Osteoblast (primary cell): Measurements from ENCODE around the gene PKLR. TPM values are rescaled to one million over a fixed set of nuclear protein-coding genes. Genes with fewer than 3 reads are reported as not detected.

Experiments used
- DNase-seq: peaks from one replicate; pipeline ENCODE4 v3.0.0; 2011; ENCODE audit warnings: low spot score, mixed read lengths; ENCODE audit not compliant: insufficient read length; ENCODE audit errors: missing footprints
- H2AFZ ChIP-seq: 2 replicates; pipeline ENCODE4 v1.6.0; 2011; ENCODE audit warnings: mild to moderate bottlenecking, low read length
- H3K27ac ChIP-seq: 2 replicates; pipeline ENCODE4 v1.5.1; 2011; ENCODE audit warnings: mild to moderate bottlenecking, low read depth, low read length, moderate library complexity
- H3K27me3 ChIP-seq: 2 replicates; pipeline ENCODE4 v1.6.0; 2012; ENCODE audit warnings: mild to moderate bottlenecking, control low read depth, inconsistent platforms, low read length, moderate library complexity; ENCODE audit not compliant: insufficient read depth
- H3K36me3 ChIP-seq: 2 replicates; pipeline ENCODE4 v1.5.1; 2011; ENCODE audit warnings: mild to moderate bottlenecking, low read length, control low read depth, moderate library complexity; ENCODE audit not compliant: insufficient read depth
- H3K4me1 ChIP-seq: 2 replicates; pipeline ENCODE4 v1.5.1; 2011; ENCODE audit warnings: mild to moderate bottlenecking, low read length, control low read depth, moderate library complexity; ENCODE audit not compliant: insufficient read depth
- H3K4me2 ChIP-seq: 2 replicates; pipeline ENCODE4 v1.6.0; 2011; ENCODE audit warnings: mild to moderate bottlenecking, low read length; ENCODE audit not compliant: insufficient read depth
- H3K4me3 ChIP-seq: fragments of 200-600 bp; sonication (generic); 3 replicates; pipeline ENCODE4 v1.5.1; 2012; ENCODE audit warnings: mild to moderate bottlenecking, low read length, inconsistent platforms; ENCODE audit not compliant: insufficient read depth
- H3K79me2 ChIP-seq: 2 replicates; pipeline ENCODE4 v1.6.0; 2012; ENCODE audit warnings: mild to moderate bottlenecking, low read length, control low read depth, inconsistent platforms; ENCODE audit not compliant: insufficient read depth
- H3K9me3 ChIP-seq: 2 replicates; pipeline ENCODE4 v1.5.1; 2011; ENCODE audit warnings: low read depth, low read length, control low read depth
- H4K20me1 ChIP-seq: 2 replicates; pipeline ENCODE4 v1.6.0; 2012; ENCODE audit warnings: mild to moderate bottlenecking, low read length, control low read depth; ENCODE audit not compliant: insufficient read depth
- CTCF ChIP-seq: IDR thresholded peaks from 2 replicates; pipeline ENCODE4 v1.5.1; 2011; ENCODE audit warnings: mild to moderate bottlenecking, low read depth, low read length, moderate library complexity; ENCODE audit errors: extremely low read depth
- total RNA-seq: library from RNA; depleted of rRNA; stranded (reverse); fragments of >200 nt; gene quantifications from 2 replicates; pipeline ENCODE4 v1.2.3, GENCODE V29; 2012

PKLR gene
- total RNA-seq, 1 donor: not detected

- Histone ChIP-seq H3K36me3 (peaks cover 11% of the 10 kb centered on the region), H4K20me1 (no peaks in the 10 kb centered on the region), H3K27ac (peak overlapping the region; percentile 87), H2AFZ (no peak overlapping the region), H3K4me2 (no peak overlapping the region), H3K79me2 (peaks cover 34% of the 10 kb centered on the region), H3K4me3 (no peak overlapping the region), H3K27me3 (no peaks in the 10 kb centered on the region), H3K4me1 (peaks cover 37% of the 10 kb centered on the region), H3K9me3 (no peaks in the 10 kb centered on the region)
- no peak for DNase-seq
- TF ChIP-seq CTCF: peak; percentile 47
Measured at GRCh38 chr1:155307247-155307740, 6.1 kb upstream of the PKLR start.

GRCh38 chr1:155305881-155306391, 4.7 kb upstream of the PKLR start:
- Histone ChIP-seq H3K27me3 (no peaks in the 10 kb centered on the region), H3K4me2 (peak overlapping the region; percentile 34), H3K9me3 (no peaks in the 10 kb centered on the region), H3K4me1 (peaks cover 37% of the 10 kb centered on the region), H4K20me1 (no peaks in the 10 kb centered on the region), H3K4me3 (no peak overlapping the region), H3K79me2 (peaks cover 23% of the 10 kb centered on the region), H3K27ac (no peak overlapping the region), H2AFZ (peak overlapping the region; percentile 54), H3K36me3 (peaks cover 7% of the 10 kb centered on the region)
- DNase-seq: peak; percentile 84
- no peak for TF ChIP-seq CTCF

DNA sequence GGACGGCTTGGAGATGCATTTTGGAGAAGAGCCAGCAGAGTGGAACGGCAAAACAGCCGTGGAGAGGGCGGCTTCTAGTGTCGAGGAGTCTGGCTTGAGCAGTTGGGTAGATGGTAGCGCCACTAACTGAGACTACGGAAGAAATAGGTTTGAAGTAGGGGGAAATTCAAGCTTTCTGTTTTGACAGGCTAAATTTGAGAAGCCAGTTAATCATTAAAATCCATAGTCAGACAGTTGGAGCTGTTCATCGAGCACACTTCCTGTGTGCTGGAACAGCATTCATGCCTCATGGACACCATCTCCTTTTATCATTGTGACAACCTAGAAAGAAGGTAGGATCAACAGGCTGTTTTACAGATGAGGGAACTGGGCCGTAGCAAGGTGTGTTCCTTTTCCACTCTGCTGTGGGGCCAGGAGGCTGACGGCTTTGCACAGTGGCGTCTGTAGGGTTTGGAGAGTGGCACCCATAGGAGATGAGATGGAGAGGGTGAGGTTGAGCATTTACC, 3.4 kb upstream of the PKLR start:
- Histone ChIP-seq H3K4me2 (no peak overlapping the region), H2AFZ (no peak overlapping the region)

More for the DNA sequence above, 3.4 kb upstream of the PKLR start:
- no peaks in the 10 kb centered on the region for H3K9me3 ChIP-seq
- no peak for TF ChIP-seq CTCF
- H3K79me2 ChIP-seq: peaks cover 10% of the 10 kb centered on the region
- H3K27ac ChIP-seq: no peak overlapping the region
- H4K20me1 ChIP-seq: no peaks in the 10 kb centered on the region
- peaks cover 31% of the 10 kb centered on the region for H3K4me1 ChIP-seq
- DNase-seq: peak; percentile 39
- H3K36me3 ChIP-seq: no peaks in the 10 kb centered on the region
- H3K27me3 ChIP-seq: no peaks in the 10 kb centered on the region
- H3K4me3 ChIP-seq: no peak overlapping the region
